Activated CD8-positive, alpha-beta memory T cell treated with anti-CD3 and anti-CD28 coated beads, Interleukin-2, amount 50 U/mL, for 48 hours (primary cell): ENCODE data around the gene CYB5R4.
"Not testable (repeated sequence)": the region's sequence is repeated elsewhere in the genome, so short reads cannot be mapped to it uniquely, and the experiment has no call there.

Experiments used
- DNase-seq: peaks from one replicate; pipeline ENCODE4 v3.0.0-alpha.2; 2020

The CYB5R4 gene

GRCh38 chr6:83920017-83920416 is 60.5 kb downstream of the CYB5R4 start:
- no peak for DNase-seq

- DNase-seq, result no peak
Observed at GRCh38 chr6:83921315-83921714, 61.8 kb downstream of the CYB5R4 start.

GRCh38 chr6:83927470-83927869 is 68.0 kb downstream of the CYB5R4 start:
- DNase-seq, result no peak

- DNase-seq, result no peak
Observed at GRCh38 chr6:83928286-83928685, 68.8 kb downstream of the CYB5R4 start.

- not testable (repeated sequence) for DNase-seq
Observed at GRCh38 chr6:83946201-83946833, 86.8 kb downstream of the CYB5R4 start.

- not testable (repeated sequence) for DNase-seq
Observed at GRCh38 chr6:83947983-83948382, 88.5 kb downstream of the CYB5R4 start.

GRCh38 chr6:83948851-83949250 is 89.4 kb downstream of the CYB5R4 start:
- DNase-seq, result no peak

GRCh38 chr6:83951423-83951822 is 91.9 kb downstream of the CYB5R4 start:
- DNase-seq, result not testable (repeated sequence)

GRCh38 chr6:83952830-83953229 is 93.3 kb downstream of the CYB5R4 start:
- DNase-seq, result no peak

- no peak for DNase-seq
Observed at GRCh38 chr6:83954371-83954770, 94.9 kb downstream of the CYB5R4 start.

GRCh38 chr6:83958241-83958685 is 98.8 kb downstream of the CYB5R4 start:
- DNase-seq, result no peak

GRCh38 chr6:83960664-83961063 is 101.2 kb downstream of the CYB5R4 start:
- DNase-seq, result no peak

GRCh38 chr6:83962582-83962981 is 103.1 kb downstream of the CYB5R4 start:
- no peak for DNase-seq

GRCh38 chr6:83966539-83966938 is 107.0 kb downstream of the CYB5R4 start:
- no peak for DNase-seq

- no peak for DNase-seq
Observed at GRCh38 chr6:83970582-83970981, 111.1 kb downstream of the CYB5R4 start.

GRCh38 chr6:83974409-83975050 is 115.0 kb downstream of the CYB5R4 start:
- DNase-seq, result no peak

GRCh38 chr6:83976037-83976755 is 116.7 kb downstream of the CYB5R4 start:
- DNase-seq, result no peak

- no peak for DNase-seq
Observed at GRCh38 chr6:83976871-83977270, 117.4 kb downstream of the CYB5R4 start.

- no peak for DNase-seq
Observed at GRCh38 chr6:83978324-83978734, 118.8 kb downstream of the CYB5R4 start.

GRCh38 chr6:83978997-83979396 is 119.5 kb downstream of the CYB5R4 start:
- DNase-seq, result no peak

GRCh38 chr6:83984411-83984810 is 124.9 kb downstream of the CYB5R4 start:
- no peak for DNase-seq

GRCh38 chr6:83985308-83985713 is 125.8 kb downstream of the CYB5R4 start:
- DNase-seq, result no peak

GRCh38 chr6:83985715-83986114 is 126.2 kb downstream of the CYB5R4 start:
- DNase-seq, result no peak

- DNase-seq, result no peak
Observed at GRCh38 chr6:83998021-83998584, 138.6 kb downstream of the CYB5R4 start.
